ENCODE results near the gene FLNB. TPM values are rescaled to one million over a fixed set of nuclear protein-coding genes. Genes with fewer than 3 reads are reported as not detected.

FLNB gene
- total and polyA plus RNA-seq, 2 of the 13 experiments (the other 11 are each of a cell fraction or from before 2014, with no cell fraction given): 106 to 130 TPM

- Histone ChIP-seq H3K4me2 (ENCODE audit: low read depth, low read length) (no peak overlapping the region), H2AFZ (ENCODE audit: low read length) (no peak overlapping the region), H3K27ac (ENCODE audit: extremely low read length, insufficient read depth, low read length) (no peak overlapping the region), H3K9ac (ENCODE audit: insufficient read depth, low read depth, low read length) (no peak overlapping the region), H3K4me1 (ENCODE audit: insufficient read depth, low read length) (peaks cover 82% of the 10 kb centered on the region), H3K4me3 (replicated peaks in 1 of 3; ENCODE audit: insufficient read depth in 1 of 3, low read depth in 2 of 3, low read length in 3 of 3) (no peak overlapping the region), H3K36me3 (replicated peaks in 1 of 2; ENCODE audit: control insufficient read depth in 1 of 2, insufficient read depth in 2 of 2, low read length in 2 of 2) (no peaks in the 10 kb centered on the region), H3K27me3 (ENCODE audit: control insufficient read depth in 1 of 2, insufficient read depth in 2 of 2, low read length in 2 of 2) (no peaks in the 10 kb centered on the region), H3K79me2 (ENCODE audit: insufficient read depth, low read length) (no peaks in the 10 kb centered on the region), H3K9me3 (ENCODE audit: low read length) (no peaks in the 10 kb centered on the region), H4K20me1 (ENCODE audit: insufficient read depth, low read length) (no peaks in the 10 kb centered on the region)
- DNase-seq (ENCODE audit: low spot score) (no peak), ATAC-seq (no peak), FAIRE-seq (no peak)
- TF ChIP-seq RARA (CRISPR knock-in tag; IDR thresholded peaks at IDR 0.05) (peak; percentile 74), SKI (IDR thresholded peaks at IDR 0.05; ENCODE audit: partially characterized antibody) (peak; percentile 55), ZNF775 (CRISPR knock-in tag; IDR thresholded peaks at IDR 0.05; ENCODE audit: borderline replicate concordance) (no peak), THAP8 (CRISPR knock-in tag; IDR thresholded peaks at IDR 0.05; ENCODE audit: borderline replicate concordance) (no peak), ZNF550 (CRISPR knock-in tag; IDR thresholded peaks at IDR 0.05; ENCODE audit: borderline replicate concordance) (no peak), CEBPB (IDR thresholded peaks at IDR 0.05; ENCODE audit: borderline replicate concordance, low read depth, low read length) (no peak), ZNF17 (CRISPR knock-in tag; IDR thresholded peaks at IDR 0.05) (no peak), NFE2 (CRISPR knock-in tag; IDR thresholded peaks at IDR 0.05) (no peak), IKZF1 (IDR thresholded peaks at IDR 0.05) (no peak), ZNF432 (CRISPR knock-in tag; IDR thresholded peaks at IDR 0.05; ENCODE audit: borderline replicate concordance) (no peak), NCOR1 (IDR thresholded peaks at IDR 0.05; ENCODE audit: borderline replicate concordance, low read length) (0 out of 2 replicates have a peak, but pooled peaks have one; percentile 21), SNAPC2 (CRISPR knock-in tag; IDR thresholded peaks at IDR 0.05) (no peak), BCL6 (CRISPR knock-in tag; IDR thresholded peaks at IDR 0.05) (0 out of 2 replicates have a peak, but pooled peaks have one; percentile 19), RXRA (CRISPR knock-in tag; IDR thresholded peaks at IDR 0.05) (peak; percentile 41; the same call in 1 of the 2 replicates), ZNF720 (CRISPR knock-in tag; IDR thresholded peaks at IDR 0.05) (no peak), ZNF382 (CRISPR knock-in tag; IDR thresholded peaks at IDR 0.05; ENCODE audit: borderline replicate concordance) (no peak)
- 70% methylated on average over 4 of the region's 4 CpGs for WGBS (ENCODE audit: low lambda C conversion rate)
- in situ Hi-C loops (cut with HindIII; ENCODE audit: extremely low pct_ligation_motif_present, low pct_unique_long_range_greater_than_20kb): no loop called here
- no TSS peak for BruUV-seq (replicated peaks)
- intact Hi-C loops (cut with micrococcal nuclease; ENCODE audit: unreplicated experiment): no loop called here
- ChIA-PET POLR2A (interaction anchor here (1.0 kb wide), 1 partner anchor 32 kb away, joined by 3 read pairs; no protein-coding TSS in a partner anchor), CTCF (ENCODE audit: low intra/inter-chr PET ratio, low total read pairs) (no interaction called here)
Measured at GRCh38 chr3:58207954-58208353, 199.7 kb downstream of the FLNB start.
